ENCODE results near the gene IL12RB1. TPM values are rescaled to one million over a fixed set of nuclear protein-coding genes. Genes with fewer than 3 reads are reported as not detected.
A peak's percentile ranks its signal among the peaks of the same experiment; 100 is the strongest.

IL12RB1 gene
- total and polyA plus RNA-seq, 2 of the 13 experiments (the other 11 are each of a cell fraction or from before 2014, with no cell fraction given): 0.03 to 0.04 TPM

DNA sequence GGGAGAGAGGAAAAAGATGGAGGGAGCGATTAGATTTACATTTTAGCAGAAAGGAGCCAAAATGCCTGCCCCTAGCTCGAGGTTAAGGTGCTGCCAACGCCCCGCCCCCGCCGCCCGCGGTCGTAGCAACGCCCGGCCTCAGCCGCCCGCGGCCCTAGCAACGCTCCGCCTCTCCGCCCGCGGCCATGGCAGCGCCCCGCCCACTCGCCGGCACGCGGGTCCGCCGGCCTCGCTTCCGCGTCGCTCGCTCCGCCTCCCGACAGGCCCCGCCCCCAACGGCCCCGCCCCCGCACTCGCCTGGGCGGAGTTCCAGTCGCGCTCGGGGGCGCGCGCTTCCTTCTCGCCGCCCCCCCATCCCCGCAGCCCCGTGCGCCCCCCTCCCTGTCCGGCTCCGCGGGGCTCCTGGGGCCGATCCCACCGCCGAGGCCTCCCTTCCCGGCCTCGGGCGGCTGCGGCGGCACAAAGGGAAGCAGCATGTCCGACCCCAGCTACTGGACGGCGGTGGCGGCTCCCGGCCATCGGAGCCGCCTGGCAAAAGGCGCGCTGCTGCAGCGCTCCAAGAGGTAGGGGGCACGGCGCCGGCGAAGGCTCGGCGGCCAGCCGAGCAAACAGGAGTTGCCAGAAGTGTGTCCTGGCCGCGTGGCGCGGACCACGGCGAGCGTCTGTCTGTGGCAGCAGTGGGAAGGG lies 31.1 kb upstream of the IL12RB1 start (continued):
- TF ChIP-seq, protein P1, sequence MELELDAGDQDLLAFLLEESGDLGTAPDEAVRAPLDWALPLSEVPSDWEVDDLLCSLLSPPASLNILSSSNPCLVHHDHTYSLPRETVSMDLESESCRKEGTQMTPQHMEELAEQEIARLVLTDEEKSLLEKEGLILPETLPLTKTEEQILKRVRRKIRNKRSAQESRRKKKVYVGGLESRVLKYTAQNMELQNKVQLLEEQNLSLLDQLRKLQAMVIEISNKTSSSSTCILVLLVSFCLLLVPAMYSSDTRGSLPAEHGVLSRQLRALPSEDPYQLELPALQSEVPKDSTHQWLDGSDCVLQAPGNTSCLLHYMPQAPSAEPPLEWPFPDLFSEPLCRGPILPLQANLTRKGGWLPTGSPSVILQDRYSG (CRISPR knock-in tag; IDR thresholded peaks at IDR 0.05): no peak
- TF ChIP-seq SIN3A (IDR thresholded peaks at IDR 0.05; ENCODE audit: borderline replicate concordance, low read depth, low read length): peak; percentile 92; the same call in 1 of the 2 replicates
- TF ChIP-seq ZNF326 (CRISPR knock-in tag; IDR thresholded peaks at IDR 0.05; ENCODE audit: borderline replicate concordance): no peak

DNA sequence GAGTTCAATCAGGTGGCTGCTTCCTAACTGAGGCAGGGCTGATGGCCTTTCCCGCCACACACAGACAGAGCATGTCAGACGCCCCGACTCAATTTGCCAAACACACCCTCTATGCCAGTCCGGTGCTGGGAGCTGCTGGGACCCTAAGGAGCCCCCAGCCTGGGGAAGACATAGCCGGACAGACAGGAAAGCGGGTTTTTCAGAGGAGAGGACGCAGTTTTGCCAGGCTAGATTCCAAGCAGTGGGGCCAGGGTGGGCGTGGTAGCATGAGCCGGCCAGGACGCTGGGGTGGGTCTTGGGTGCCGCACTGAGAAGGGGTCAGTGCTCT lies 30.6 kb upstream of the IL12RB1 start:
- TF ChIP-seq, protein P2, sequence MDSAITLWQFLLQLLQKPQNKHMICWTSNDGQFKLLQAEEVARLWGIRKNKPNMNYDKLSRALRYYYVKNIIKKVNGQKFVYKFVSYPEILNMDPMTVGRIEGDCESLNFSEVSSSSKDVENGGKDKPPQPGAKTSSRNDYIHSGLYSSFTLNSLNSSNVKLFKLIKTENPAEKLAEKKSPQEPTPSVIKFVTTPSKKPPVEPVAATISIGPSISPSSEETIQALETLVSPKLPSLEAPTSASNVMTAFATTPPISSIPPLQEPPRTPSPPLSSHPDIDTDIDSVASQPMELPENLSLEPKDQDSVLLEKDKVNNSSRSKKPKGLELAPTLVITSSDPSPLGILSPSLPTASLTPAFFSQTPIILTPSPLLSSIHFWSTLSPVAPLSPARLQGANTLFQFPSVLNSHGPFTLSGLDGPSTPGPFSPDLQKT (CRISPR knock-in tag; IDR thresholded peaks at IDR 0.05; ENCODE audit: borderline replicate concordance): no peak
- no peak for TF ChIP-seq TBX3 (IDR thresholded peaks at IDR 0.05; ENCODE audit: borderline replicate concordance)
- TF ChIP-seq, protein P3, sequence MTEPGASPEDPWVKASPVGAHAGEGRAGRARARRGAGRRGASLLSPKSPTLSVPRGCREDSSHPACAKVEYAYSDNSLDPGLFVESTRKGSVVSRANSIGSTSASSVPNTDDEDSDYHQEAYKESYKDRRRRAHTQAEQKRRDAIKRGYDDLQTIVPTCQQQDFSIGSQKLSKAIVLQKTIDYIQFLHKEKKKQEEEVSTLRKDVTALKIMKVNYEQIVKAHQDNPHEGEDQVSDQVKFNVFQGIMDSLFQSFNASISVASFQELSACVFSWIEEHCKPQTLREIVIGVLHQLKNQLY (CRISPR knock-in tag; IDR thresholded peaks at IDR 0.05): no peak
- TF ChIP-seq MEF2D (CRISPR knock-in tag; IDR thresholded peaks at IDR 0.05): no peak
- TF ChIP-seq TBP (CRISPR knock-in tag; IDR thresholded peaks at IDR 0.05): no peak
- TF ChIP-seq, protein P4, sequence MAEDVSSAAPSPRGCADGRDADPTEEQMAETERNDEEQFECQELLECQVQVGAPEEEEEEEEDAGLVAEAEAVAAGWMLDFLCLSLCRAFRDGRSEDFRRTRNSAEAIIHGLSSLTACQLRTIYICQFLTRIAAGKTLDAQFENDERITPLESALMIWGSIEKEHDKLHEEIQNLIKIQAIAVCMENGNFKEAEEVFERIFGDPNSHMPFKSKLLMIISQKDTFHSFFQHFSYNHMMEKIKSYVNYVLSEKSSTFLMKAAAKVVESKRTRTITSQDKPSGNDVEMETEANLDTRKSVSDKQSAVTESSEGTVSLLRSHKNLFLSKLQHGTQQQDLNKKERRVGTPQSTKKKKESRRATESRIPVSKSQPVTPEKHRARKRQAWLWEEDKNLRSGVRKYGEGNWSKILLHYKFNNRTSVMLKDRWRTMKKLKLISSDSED (CRISPR knock-in tag; IDR thresholded peaks at IDR 0.05): no peak
- TF ChIP-seq ZNF674 (CRISPR knock-in tag; IDR thresholded peaks at IDR 0.05; ENCODE audit: low read depth): no peak
- TF ChIP-seq HOXD1 (CRISPR knock-in tag; IDR thresholded peaks at IDR 0.05): no peak
- intact Hi-C loops (cut with micrococcal nuclease; ENCODE audit: unreplicated experiment): no loop called here
- FAIRE-seq (no peak), DNase-seq (ENCODE audit: low spot score) (no peak), ATAC-seq (no peak; the same call in 2 of the 3 replicates)
- Histone ChIP-seq H3K9ac (ENCODE audit: insufficient read depth, low read depth, low read length) (0 out of 2 replicates have a peak overlapping the region, but pooled peaks have one; percentile 46), H3K4me2 (ENCODE audit: low read depth, low read length) (peak overlapping the region; percentile 75), H3K4me3 (replicated peaks in 1 of 3; ENCODE audit: insufficient read depth in 1 of 3, low read depth in 2 of 3, low read length in 3 of 3) (peak overlapping the region; percentile 34 to 64 (median 35)), H3K27ac (ENCODE audit: extremely low read length, insufficient read depth, low read length) (peak overlapping the region; percentile 30), H3K36me3 (replicated peaks in 1 of 2; ENCODE audit: control insufficient read depth in 1 of 2, insufficient read depth in 2 of 2, low read length in 2 of 2) (peaks cover 2 to 22% of the 10 kb centered on the region in 2 experiments; a peak in 4 of 5 replicates), H3K27me3 (ENCODE audit: control insufficient read depth in 1 of 2, insufficient read depth in 2 of 2, low read length in 2 of 2) (no peaks in the 10 kb centered on the region), H3K79me2 (ENCODE audit: insufficient read depth, low read length) (peaks cover 16% of the 10 kb centered on the region), H3K4me1 (ENCODE audit: insufficient read depth, low read length) (peaks cover 23% of the 10 kb centered on the region), H3K9me3 (ENCODE audit: low read length) (no peaks in the 10 kb centered on the region), H2AFZ (ENCODE audit: low read length) (no peak overlapping the region), H4K20me1 (ENCODE audit: insufficient read depth, low read length) (no peaks in the 10 kb centered on the region)
- WGBS (ENCODE audit: low lambda C conversion rate): 52% methylated on average over 10 of the region's 11 CpGs
- POLR2A ChIA-PET: interaction anchor here (0.6 to 2.2 kb wide), 5 partner anchors 8 to 74 kb away, joined by 3 to 18 read pairs (median 9); partner anchors contain the start of gene PIK3R2
- in situ Hi-C loops (cut with HindIII; ENCODE audit: extremely low pct_ligation_motif_present, low pct_unique_long_range_greater_than_20kb): no loop called here
- BruUV-seq (replicated peaks): no TSS peak
- CTCF ChIA-PET (ENCODE audit: low intra/inter-chr PET ratio, low total read pairs): no interaction called here
